SU-DHL-6 (cell line): ENCODE measurements around the gene RHOBTB3.
"Not testable (repeated sequence)": the region's sequence is repeated elsewhere in the genome, so short reads cannot be mapped to it uniquely, and the experiment has no call there.

Experiments used
- EZH2phosphoT487 ChIP-seq: fragments of 200-600 bp; sonication (generic), shearing (Covaris generic); conservative IDR thresholded peaks from 2 replicates; pipeline ENCODE4 v1.6.1; 2018; ENCODE audit warnings: mild to moderate bottlenecking, antibody characterized with exemption, low read length, moderate library complexity, mixed read lengths
- TF ChIP-seq, protein P1 (sequence below): fragments of 200-600 bp; sonication (generic); IDR thresholded peaks from one replicate; pipeline ENCODE4 v1.5.1; 2017; ENCODE audit warnings: antibody characterized with exemption, mild to moderate bottlenecking, low read length, moderate library complexity; ENCODE audit not compliant: insufficient read depth, poor library complexity, severe bottlenecking

DNA sequence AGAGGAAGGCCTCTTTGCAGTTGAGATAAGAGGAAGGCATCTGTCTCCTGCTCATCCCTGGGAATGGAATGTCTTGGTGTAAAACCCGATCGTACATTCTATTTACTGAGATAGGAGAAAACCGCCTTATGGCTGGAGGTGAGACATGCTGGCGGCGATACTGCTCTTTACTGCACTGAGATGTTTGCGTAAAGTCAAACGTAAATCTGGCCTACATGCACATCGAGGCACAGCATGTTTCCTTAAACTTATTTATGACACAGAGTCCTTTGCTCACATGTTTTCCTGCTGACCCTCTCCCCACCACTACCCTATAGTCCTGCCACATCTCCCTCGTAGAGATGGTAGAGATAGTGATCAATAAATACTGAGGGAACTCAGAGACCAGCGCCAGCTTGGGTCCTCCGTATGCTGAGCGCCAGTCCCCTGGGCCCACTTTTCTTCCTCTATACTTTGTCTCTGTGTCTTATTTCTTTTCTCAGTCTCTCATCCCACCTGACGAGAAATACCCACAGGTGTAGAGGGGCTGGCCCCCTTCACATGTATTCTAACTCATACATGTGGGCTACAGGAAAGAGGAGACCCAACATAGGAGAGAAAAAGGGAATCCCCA is 80.4 kb downstream of the RHOBTB3 start:
- TF ChIP-seq, protein P1, sequence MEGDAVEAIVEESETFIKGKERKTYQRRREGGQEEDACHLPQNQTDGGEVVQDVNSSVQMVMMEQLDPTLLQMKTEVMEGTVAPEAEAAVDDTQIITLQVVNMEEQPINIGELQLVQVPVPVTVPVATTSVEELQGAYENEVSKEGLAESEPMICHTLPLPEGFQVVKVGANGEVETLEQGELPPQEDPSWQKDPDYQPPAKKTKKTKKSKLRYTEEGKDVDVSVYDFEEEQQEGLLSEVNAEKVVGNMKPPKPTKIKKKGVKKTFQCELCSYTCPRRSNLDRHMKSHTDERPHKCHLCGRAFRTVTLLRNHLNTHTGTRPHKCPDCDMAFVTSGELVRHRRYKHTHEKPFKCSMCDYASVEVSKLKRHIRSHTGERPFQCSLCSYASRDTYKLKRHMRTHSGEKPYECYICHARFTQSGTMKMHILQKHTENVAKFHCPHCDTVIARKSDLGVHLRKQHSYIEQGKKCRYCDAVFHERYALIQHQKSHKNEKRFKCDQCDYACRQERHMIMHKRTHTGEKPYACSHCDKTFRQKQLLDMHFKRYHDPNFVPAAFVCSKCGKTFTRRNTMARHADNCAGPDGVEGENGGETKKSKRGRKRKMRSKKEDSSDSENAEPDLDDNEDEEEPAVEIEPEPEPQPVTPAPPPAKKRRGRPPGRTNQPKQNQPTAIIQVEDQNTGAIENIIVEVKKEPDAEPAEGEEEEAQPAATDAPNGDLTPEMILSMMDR = not testable (repeated sequence)
- TF ChIP-seq EZH2phosphoT487 = not testable (repeated sequence)
